Uterus (tissue), 2 donors: ENCODE measurements around the gene SLC2A8.

ENCODE experiments used
- CTCF ChIP-seq, 4 experiments: fragments of 200-600 bp in 2 of 4; fragments of 450-650 bp in 2 of 4; sonication (generic) in 2 of 4; IDR thresholded peaks; one replicate each; pipeline ENCODE4 v1.5.1; 2016 to 2019; ENCODE audit warnings: antibody characterized with exemption in 4 of 4, mild to moderate bottlenecking in 2 of 4, moderate library complexity in 1 of 4
- POLR2A ChIP-seq, 2 donors: fragments of 450-650 bp; IDR thresholded peaks; one replicate each; pipeline ENCODE4 v1.6.1; 2016; ENCODE audit warnings: antibody characterized with exemption in 2 of 2, mild to moderate bottlenecking in 1 of 2, moderate library complexity in 1 of 2

GRCh38 chr9:127397646-127398274 lies 791 bp downstream of the SLC2A8 start:
- TF ChIP-seq CTCF (IDR thresholded peaks at IDR 0.05): peak; percentile 50 to 66 (median 51)
- peak in 1 of 2 donors; percentile 30 for TF ChIP-seq POLR2A (IDR thresholded peaks at IDR 0.05)
